Activated naive CD4-positive, alpha-beta T cell treated with anti-CD3 and anti-CD28 coated beads, Interleukin-2, amount 50 U/mL, for 72 hours (primary cell): ENCODE measurements around the gene HTRA2. TPM values are rescaled to one million over a fixed set of nuclear protein-coding genes. Genes with fewer than 3 reads are reported as not detected.
A peak's percentile ranks its signal among the peaks of the same experiment; 100 is the strongest.

Source experiments
- ATAC-seq, 2 donors: fragments of 150-1000 bp; cut with Tn5 transposase; 2 replicates each; pipeline ENCODE4 v1.10.0; 2021; ENCODE audit warnings: mild to moderate bottlenecking in 2 of 2, moderate library complexity in 2 of 2
- DNase-seq, 2 donors: peaks; one replicate each; pipeline ENCODE4 v3.0.0; 2021 to 2022; ENCODE audit warnings: low spot score in 2 of 2
- H3K27ac Mint-ChIP-seq, 2 donors: one replicate each; pipeline ENCODE4 v1.8.0; 2022; ENCODE audit warnings: mild to moderate bottlenecking in 2 of 2, mixed read lengths in 2 of 2
- H3K36me3 Mint-ChIP-seq, 2 donors: one replicate each; pipeline ENCODE4 v1.8.0; 2022; ENCODE audit warnings: mixed read lengths in 2 of 2
- H3K9me3 Mint-ChIP-seq, 2 donors: one replicate each; pipeline ENCODE4 v1.8.0; 2022; ENCODE audit warnings: mixed read lengths in 2 of 2
- total RNA-seq, 2 donors: library from RNA; stranded (reverse); gene quantifications; one replicate each; pipeline ENCODE4 v1.2.3, GENCODE V29; 2022

The HTRA2 gene
- total RNA-seq, 2 donors from 2014 or later, result 57.5 to 84.4 TPM

DNA sequence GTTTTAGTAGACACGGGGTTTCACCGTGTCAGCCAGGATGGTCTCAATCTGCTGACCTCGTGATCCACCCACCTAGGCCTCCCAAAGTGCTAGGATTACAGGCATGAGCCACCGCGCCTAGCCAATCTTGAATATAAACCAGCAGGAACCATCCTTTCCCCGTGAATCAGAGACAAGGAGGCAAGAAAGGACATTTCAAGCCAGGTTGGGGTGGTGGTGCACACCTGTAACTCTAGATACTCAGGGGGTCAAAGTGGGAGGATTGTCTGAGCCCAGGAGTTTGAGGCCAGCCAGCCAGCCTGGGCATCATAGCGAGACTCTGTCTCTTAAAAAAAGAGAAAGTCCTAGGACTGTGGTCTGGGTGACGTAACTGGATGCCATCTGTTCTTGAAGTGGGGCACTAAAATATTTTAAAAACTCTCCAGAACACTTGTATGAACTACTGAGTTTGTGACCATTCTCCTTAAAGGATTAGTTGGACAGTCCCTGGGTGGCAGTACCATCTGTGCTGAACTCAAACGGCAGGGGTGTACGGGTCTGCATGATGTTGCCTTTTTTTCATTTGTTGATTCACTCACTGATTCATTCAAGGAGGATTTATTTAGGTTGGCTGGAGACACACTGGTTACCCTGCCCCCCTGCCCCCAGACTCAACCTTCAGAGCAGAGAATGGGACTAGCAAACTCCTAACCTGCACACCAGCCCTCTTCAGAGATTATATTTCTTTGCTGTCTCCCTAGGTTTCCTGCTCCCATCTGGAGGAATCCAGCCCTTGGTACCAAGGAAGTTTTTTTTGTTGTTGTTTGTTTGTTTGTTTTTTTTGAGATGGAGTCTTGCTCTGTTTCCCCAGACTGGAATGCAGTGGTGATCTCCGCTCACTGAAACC lies 18.4 kb upstream of the HTRA2 start:
- no peak overlapping the region for H3K27ac Mint-ChIP-seq
- ATAC-seq (no peak), DNase-seq (no peak)
- peaks cover 0 to under 1% of the 10 kb centered on the region in 2 donors for H3K9me3 Mint-ChIP-seq
- peaks cover 12 to 21% of the 10 kb centered on the region in 2 donors for H3K36me3 Mint-ChIP-seq

DNA sequence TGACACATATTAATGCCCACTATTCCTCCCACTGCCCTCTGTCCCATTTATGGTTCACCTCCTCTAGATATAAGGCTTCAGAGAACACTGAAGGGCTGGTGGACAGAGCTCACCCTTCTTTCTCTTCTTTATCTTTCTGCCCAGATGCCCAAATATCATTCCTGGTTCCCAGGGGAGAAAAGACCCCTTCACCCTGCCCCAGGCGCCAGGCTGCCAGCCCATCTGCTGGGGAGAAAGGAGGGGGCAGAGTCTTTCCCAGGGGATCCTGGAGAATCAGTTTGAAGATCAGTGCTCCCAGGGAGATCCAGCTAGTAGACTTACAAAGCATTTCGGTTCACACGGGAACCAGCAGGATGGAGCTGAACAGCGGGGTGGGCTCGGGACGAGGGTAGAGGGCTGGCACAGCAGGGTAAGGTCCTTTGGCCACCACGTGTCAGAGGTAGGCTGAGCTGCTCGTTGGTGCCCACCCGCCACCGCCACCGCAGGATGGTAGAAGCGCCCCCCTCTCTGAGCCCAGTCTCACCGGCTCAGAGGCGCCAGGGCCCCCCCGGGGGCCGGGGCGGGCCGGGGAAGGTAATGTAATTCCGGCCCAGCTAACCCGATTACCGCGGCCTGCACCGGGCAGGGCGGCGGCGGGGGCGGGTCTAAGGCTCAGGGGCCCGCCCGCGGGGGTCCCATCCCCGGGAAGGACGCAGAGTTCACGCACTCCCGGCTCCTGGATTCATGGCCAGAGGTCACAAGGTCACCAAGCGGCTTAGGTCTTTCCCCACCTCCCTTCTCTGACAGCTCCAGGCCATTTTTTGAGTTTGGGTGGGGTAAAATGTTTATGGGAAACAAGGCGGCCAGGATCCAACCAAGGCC lies 16.8 kb upstream of the HTRA2 start:
- H3K27ac Mint-ChIP-seq, result peak overlapping the region in 1 of 2 donors; percentile 37
- H3K36me3 Mint-ChIP-seq, result peaks cover 10 to 16% of the 10 kb centered on the region in 2 donors
- no peak for DNase-seq
- H3K9me3 Mint-ChIP-seq, result peaks cover 0 to 4% of the 10 kb centered on the region in 2 donors
- ATAC-seq, result no peak

DNA sequence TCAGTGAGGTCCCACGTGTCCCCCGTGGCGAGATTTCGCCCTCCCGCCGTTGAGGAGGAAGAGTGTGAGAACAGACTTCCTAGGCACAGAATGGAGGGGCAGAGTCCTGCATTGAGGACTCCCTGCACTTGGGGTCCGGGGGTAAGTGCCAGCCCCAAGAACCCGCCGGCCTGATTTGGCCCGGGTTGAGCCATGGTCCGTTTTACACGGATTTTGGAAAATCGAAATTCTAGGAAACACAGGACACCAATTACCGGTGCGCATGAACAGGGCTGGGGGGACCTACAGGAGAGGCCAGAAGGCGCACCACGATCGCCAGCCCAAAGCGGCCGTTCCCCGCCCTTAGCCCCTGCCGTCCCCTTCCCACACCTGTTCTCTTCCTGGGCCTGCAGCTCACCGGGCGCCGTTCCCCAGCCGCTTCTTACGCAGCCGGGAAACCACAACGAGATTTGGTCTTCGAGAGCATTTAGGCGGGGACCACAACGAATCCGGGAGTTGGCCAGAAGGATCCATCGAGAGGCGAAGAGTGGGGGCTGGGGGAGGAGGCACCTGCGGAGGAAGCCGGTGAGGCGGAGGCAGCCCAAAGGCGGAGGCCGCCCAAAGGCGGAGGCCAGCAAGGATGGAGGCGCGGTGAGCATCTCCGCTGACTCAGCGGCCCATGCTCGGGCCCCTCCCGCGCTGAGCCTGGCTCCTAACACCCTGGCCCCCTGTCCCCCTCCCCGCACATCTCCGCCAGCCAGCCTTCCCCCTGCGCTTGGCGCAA lies 15.9 kb upstream of the HTRA2 start:
- DNase-seq, result peak in 1 of 2 donors; percentile 42
- H3K27ac Mint-ChIP-seq, result no peak overlapping the region
- ATAC-seq, result peak; percentile 39 to 48
- peaks cover 0 to 4% of the 10 kb centered on the region in 2 donors for H3K9me3 Mint-ChIP-seq
- H3K36me3 Mint-ChIP-seq, result peaks cover 10 to 16% of the 10 kb centered on the region in 2 donors

DNA sequence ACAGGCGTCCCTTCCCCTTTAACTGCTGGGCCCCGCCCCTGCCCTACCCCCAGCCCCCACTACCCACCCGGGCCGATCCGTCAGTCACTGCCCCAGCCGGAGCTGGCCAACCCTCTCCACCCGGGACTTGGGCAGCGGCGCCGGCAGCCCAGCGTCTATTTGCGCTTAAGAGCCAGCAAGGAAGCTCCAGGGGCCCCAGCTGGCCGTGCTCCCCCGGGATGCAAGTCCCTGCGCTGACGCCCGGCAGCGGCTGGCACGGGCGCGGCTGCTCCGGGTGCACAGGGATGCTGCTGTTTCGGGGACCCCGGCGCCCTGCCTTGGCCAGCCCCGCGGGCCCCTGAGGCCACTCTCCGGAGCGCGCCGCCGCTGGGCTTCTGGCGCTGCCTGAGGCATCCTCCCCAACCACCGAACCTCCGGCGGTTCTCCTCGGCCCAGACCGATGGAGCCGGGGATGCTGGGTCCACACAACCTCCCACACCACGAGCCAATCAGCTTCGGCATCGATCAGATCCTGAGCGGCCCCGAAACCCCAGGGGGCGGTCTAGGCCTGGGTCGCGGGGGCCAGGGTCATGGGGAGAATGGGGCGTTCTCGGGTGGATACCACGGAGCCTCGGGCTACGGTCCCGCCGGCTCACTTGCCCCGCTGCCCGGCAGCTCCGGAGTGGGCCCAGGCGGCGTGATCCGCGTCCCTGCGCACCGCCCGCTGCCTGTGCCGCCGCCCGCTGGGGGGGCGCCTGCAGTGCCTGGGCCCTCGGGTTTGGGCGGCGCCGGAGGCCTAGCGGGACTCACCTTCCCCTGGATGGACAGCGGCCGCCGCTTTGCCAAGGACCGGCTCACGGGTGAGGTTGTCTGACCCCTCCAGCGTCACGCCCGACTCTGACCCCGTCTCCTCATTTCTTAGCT lies 15.1 kb upstream of the HTRA2 start, which contains the start of gene TLX2:
TLX2 (plus strand) TSS at position 83 of the 903 bp plus-strand sequence; CDS start at position 440, 357 bp downstream.
- Mint-ChIP-seq H3K9me3 (peaks cover 0 to 4% of the 10 kb centered on the region in 2 donors), H3K36me3 (peaks cover 10 to 16% of the 10 kb centered on the region in 2 donors), H3K27ac (no peak within 1 kb of the TSS)
- ATAC-seq (peak in 1 of 2 donors; percentile 30), DNase-seq (peak in 1 of 2 donors; percentile 36)

DNA sequence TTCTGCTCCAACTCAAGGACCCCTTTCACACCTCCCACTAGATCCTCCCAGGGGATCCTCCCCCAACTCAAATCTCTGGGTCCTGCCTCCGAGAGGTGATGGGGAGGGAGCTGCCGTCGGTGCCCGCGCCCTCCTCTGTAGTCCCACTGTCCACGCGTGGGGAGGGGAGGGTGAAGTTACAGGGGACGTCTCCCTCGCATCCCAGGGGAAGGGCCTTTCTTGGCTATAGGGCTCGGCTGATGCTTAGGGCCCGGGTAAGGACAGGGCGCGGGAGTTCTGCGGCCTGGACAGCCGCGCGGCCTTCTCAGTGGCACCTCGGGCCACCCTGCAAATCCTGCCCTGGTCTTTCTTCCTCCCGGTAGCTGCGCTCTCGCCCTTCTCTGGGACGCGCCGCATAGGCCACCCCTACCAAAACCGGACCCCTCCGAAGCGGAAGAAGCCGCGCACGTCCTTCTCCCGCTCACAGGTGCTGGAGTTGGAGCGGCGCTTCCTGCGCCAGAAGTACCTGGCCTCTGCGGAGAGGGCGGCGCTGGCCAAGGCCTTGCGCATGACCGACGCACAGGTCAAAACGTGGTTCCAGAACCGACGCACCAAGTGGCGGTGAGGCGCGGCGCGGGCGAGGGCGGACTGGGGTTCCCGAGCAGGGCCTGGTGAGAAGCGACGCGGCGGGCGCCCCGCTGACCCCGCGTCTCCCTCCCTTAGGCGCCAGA lies 14.3 kb upstream of the HTRA2 start:
- H3K9me3 Mint-ChIP-seq, result peaks cover 0 to 4% of the 10 kb centered on the region in 2 donors
- ATAC-seq (peak in 1 of 2 donors; percentile 17), DNase-seq (no peak)
- H3K36me3 Mint-ChIP-seq, result peaks cover 10 to 20% of the 10 kb centered on the region in 2 donors
- no peak overlapping the region for H3K27ac Mint-ChIP-seq

DNA sequence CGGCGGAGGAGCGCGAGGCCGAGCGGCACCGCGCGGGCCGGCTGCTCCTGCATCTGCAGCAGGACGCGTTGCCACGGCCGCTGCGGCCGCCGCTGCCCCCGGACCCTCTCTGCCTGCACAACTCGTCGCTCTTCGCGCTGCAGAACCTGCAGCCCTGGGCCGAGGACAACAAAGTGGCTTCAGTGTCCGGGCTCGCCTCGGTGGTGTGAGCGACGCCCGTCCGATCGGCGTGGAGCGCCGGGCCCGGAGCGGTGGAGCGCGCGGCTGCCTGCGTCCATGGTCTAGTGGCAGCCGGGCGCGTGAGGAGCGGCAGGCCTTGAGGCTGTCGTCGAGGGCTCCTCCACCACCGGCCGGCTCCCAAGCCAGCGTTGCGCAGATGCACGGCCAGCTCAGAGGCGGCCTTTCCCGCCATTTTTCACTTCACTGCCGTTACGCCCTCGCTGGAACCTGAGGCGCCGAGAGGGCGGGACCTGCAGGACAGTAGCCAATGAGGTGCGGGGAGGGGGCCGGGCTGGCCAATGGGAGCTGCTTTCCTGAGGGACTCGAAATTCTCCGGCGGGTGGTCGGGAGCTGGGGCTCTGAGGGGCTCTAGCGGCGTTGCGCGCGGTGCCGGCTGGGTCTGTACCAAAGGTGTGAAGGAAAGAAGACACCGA lies 13.6 kb upstream of the HTRA2 start:
- Mint-ChIP-seq H3K36me3 (peaks cover 10 to 20% of the 10 kb centered on the region in 2 donors), H3K27ac (peak overlapping the region in 1 of 2 donors; percentile 70), H3K9me3 (peaks cover 0 to 4% of the 10 kb centered on the region in 2 donors)
- peak; percentile 71 to 77 for ATAC-seq
- peak in 1 of 2 donors; percentile 76 for DNase-seq

DNA sequence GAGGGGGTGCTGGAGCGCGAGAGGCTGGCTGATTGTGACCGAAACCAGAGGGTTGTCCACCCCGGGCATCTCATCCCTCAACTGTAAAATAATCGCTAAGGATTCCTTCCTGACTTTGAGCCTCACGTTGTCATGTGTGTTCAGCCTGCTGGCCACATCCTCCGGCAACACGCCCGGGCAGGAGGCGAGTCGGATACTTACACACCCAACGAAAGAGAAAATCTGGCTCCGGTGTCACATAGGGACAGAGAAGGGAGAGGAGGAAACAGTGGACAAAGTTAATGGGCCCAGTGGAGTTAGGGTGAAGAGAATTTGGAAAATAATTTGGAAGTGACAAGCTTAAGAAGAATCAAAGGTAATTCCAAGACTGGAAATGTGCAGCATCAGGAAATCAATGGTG lies 13.1 kb upstream of the HTRA2 start:
- DNase-seq (no peak), ATAC-seq (no peak)
- Mint-ChIP-seq H3K36me3 (peaks cover 10 to 20% of the 10 kb centered on the region in 2 donors), H3K9me3 (peaks cover 0 to 4% of the 10 kb centered on the region in 2 donors), H3K27ac (no peak overlapping the region)

DNA sequence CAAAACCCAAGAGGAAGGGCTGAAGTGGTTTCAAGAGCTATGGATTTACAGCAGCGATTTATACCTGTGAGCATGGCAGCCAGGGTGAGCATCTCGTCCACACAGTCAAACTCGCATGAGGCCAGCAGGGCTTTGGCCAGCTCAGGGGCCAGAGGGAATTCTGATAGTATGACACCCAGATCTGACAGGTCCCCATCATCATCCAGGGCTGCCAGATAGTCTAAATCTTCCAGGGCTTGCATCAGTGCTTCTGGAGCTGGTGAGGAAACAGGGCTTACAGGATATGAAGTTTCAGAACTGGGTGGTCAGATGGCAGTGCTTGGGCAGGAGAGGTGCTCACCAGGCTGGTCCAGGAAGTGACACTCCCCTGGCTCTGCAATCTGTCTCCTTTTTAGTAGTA lies 7.2 kb upstream of the HTRA2 start:
- no peak for ATAC-seq

DNA sequence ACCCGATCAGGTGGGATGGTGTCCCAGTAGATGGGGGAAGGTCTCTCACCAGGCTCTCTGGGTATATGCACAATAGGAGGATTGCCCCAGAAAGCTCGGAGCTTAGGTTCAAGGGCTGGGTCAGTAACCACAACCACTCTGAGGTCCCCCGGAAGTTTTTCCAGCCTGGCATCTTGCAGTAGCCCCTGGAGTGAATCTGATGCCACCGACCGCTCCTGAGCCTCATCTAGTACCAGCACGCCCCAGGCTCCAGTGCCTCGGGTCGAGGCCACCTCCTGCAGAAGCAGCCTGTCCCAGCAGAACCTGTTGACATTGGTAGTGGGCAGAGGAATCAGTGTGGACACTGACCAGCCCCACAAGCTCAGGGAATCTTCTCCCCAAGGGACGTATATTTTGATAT lies 5.7 kb upstream of the HTRA2 start:
- ATAC-seq, result no peak
- Mint-ChIP-seq H3K27ac (no peak overlapping the region), H3K36me3 (peaks cover 28 to 33% of the 10 kb centered on the region in 2 donors), H3K9me3 (no peaks in the 10 kb centered on the region)
- no peak for DNase-seq

More for the DNA sequence above, 7.2 kb upstream of the HTRA2 start:
- Mint-ChIP-seq H3K27ac (no peak overlapping the region), H3K9me3 (no peaks in the 10 kb centered on the region), H3K36me3 (peaks cover 17 to 18% of the 10 kb centered on the region in 2 donors)
- DNase-seq, result no peak

DNA sequence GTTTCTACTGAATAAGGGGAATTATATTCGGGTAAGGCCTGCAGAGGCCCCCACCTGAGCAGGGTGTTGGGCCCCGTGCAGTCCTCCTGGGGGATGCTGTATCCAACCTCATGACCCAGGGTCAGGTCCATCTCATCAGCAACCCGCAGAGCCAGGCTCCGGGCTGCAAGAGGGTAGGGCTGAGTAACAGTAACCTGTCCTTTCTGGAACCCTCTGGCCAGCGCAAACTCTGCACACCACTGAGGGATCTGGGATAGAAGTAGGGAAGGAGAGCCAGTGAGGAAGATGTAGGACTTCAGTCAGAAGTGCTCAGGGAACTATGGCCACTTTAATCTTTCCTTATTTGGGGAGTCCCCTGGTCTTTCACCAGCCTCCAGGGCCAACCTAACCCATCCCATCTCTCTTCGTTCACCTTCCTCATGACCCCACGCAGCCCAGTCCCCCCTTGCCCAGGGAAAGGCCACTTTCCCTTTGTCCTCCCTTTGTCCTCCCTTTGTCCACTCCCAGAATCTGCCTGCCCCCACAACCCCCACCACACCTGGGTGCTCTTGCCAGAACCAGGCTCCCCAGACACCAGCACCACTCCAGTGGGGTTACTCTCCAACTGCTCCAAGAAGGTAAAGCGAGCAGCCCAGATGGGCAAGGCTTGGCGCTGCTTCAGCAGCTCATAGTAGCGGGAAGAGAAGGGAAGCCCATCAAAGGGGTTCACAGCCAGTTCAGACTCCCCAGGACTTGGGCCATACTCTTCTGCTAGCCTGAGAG lies 4.6 kb upstream of the HTRA2 start:
- Mint-ChIP-seq H3K36me3 (peaks cover 32 to 36% of the 10 kb centered on the region in 2 donors), H3K27ac (no peak overlapping the region), H3K9me3 (no peaks in the 10 kb centered on the region)
- ATAC-seq (no peak), DNase-seq (no peak)

DNA sequence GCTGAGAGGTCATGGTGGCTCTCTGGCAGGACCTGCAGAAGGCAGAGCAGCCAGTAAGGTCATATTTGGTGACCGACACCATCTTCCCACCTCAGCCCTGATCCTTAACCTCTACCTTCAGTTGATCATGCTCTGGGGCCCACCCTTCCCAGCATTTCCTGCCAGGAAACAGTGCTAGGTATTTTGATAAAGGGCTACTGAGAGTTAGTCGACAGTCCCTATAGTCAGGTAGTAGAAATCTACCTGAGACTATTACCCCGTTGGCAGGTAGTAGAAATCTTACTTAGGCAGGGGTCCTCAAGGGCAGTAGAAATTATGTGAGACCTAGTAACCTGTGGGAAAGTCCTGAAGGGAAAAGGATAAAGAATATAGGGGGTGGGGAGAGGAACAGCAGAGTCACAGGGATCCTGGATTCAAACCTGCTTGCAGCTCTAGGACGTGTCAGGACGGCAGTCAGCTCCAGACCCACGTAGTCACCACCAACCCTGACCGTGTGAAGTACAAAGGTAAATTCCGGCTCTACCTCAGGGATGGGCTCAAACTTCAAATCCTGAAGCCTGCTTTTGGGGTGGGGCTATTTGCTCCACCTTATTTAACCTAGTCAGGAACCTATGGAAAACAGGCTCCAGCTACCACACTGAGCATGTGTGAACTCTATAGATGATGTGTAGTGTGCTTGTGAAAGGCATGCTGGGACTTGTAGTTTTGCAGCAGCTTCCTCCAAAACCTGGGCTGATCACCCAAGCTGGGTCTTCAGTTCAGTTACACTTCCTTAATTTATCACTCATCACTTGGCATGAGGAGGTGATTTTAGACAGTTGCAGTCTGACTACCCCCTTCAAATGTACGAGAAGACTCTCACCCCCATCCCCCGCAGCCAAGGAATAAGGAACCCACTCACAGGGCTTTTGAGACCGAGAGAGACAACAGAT lies 3.8 kb upstream of the HTRA2 start, which contains the start of gene DQX1:
DQX1 (minus strand) TSS at position 515 of the 932 bp plus-strand sequence; CDS start at position 13, 502 bp downstream.
- no peaks in the 10 kb centered on the region for H3K9me3 Mint-ChIP-seq
- H3K36me3 Mint-ChIP-seq, result peaks cover 38 to 43% of the 10 kb centered on the region in 2 donors
- no peak for DNase-seq
- H3K27ac Mint-ChIP-seq, result peak within 1 kb of the TSS; percentile 32 to 46
- no peak for ATAC-seq

DNA sequence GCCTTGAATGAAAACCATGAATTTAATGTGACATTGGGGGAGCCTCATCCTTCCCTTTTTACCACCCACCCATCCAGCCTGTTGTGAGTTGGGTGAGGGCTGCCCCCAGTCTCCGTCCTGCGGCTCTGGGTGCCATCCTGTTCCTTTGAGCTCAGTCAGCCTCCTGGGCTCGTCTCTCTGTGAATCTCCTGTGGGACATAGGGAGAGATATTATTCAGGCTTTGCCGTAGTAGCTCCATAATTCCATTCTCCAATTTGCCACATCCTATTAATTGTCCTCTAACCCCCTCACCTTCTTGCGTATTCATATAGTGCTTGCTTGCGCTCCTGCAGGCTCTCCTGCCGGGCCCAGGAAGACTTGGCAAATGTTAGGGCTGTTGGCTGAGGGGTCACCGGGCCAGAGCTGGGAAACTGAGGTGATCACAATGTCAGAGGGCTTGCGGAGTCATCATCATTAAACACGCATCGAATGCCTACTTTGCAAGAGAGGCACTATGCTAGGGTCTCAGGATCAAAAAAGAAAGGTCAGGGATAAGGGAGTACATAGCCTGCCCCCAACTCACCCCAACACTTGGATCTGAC lies 3.0 kb upstream of the HTRA2 start:
- peak overlapping the region; percentile 32 to 46 for H3K27ac Mint-ChIP-seq
- ATAC-seq, result no peak
- DNase-seq, result no peak
- H3K36me3 Mint-ChIP-seq, result peaks cover 38 to 44% of the 10 kb centered on the region in 2 donors
- no peaks in the 10 kb centered on the region for H3K9me3 Mint-ChIP-seq
